H1 (cell line): ENCODE data around the gene HNRNPM. TPM values are rescaled to one million over a fixed set of nuclear protein-coding genes. Genes with fewer than 3 reads are reported as not detected.

ENCODE experiments used
- BRCA1 ChIP-seq: IDR thresholded peaks from 2 replicates; pipeline ENCODE4 v1.6.1; 2012; ENCODE audit warnings: low read depth, low read length, improper control_type of control experiment
- CEBPB ChIP-seq: IDR thresholded peaks from 2 replicates; pipeline ENCODE4 v1.6.1; 2012; ENCODE audit warnings: low read depth, low read length
- CHD7 ChIP-seq: fragments of 300-600 bp; sonication (generic); IDR thresholded peaks from 2 replicates; pipeline ENCODE4 v1.7.1; 2012; ENCODE audit warnings: low read length, moderate library complexity, mild to moderate bottlenecking, inconsistent platforms; ENCODE audit not compliant: insufficient replicate concordance
- polyA plus RNA-seq, 7 experiments: library from polyadenylated mRNA; depleted of rRNA in 3 of 7; stranded (reverse) in 5 of 7; unstranded in 2 of 7; fragments of >200 nt in 5 of 7; fragments of 200-250 nt in 2 of 7; gene quantifications; 1 replicate in 5 of 7; 2 replicates in 1 of 7; 4 replicates in 1 of 7; pipeline versions ENCODE4 v1.2.1 to v1.2.3, GENCODE V29; 2011 to 2013; ENCODE audit warnings: missing spikeins in 2 of 7, mixed read lengths in 2 of 7
- total RNA-seq: library from RNA; stranded (reverse); fragmentation: NEBNext Ultra II Directional; extraction: Animal tissue kit (Norgen Biotek cat#: 25700); gene quantifications from 2 replicates; pipeline ENCODE4 v1.2.1, GENCODE V29; 2021

HNRNPM gene
- total and polyA plus RNA-seq, 2 of the 8 experiments (the other 6 are each of a cell fraction or from before 2014, with no cell fraction given): 375 to 474 TPM

- TF ChIP-seq CHD7 (no peak), CEBPB (no peak), BRCA1 (no peak)
Measured at GRCh38 chr19:8455018-8455417, 10.2 kb downstream of the HNRNPM start (continued).
